HG03066 (cell line): Measurements from ENCODE around the gene SYVN1.
"Not testable (repeated sequence)": the region's sequence is repeated elsewhere in the genome, so short reads cannot be mapped to it uniquely, and the experiment has no call there.

Experiments used
- ATAC-seq: cut with Tn5 transposase; IDR thresholded peaks from one replicate; pipeline ENCODE4 v1.9.1; 2021; ENCODE audit warnings: low read depth; ENCODE audit not compliant: unreplicated experiment

The SYVN1 gene

GRCh38 chr11:65152122-65152521 is 17.8 kb upstream of the SYVN1 start:
- ATAC-seq, result no peak

- ATAC-seq, result no peak
Measured at GRCh38 chr11:65151331-65151899, 17.1 kb upstream of the SYVN1 start.

- ATAC-seq, result no peak
Measured at GRCh38 chr11:65150509-65151299, 16.4 kb upstream of the SYVN1 start.

GRCh38 chr11:65150131-65150508 is 15.8 kb upstream of the SYVN1 start:
- not testable (repeated sequence) for ATAC-seq

- no peak for ATAC-seq
Measured at GRCh38 chr11:65148657-65149056, 14.3 kb upstream of the SYVN1 start.

GRCh38 chr11:65147352-65148075 is 13.2 kb upstream of the SYVN1 start:
- ATAC-seq, result no peak

GRCh38 chr11:65141896-65142494 is 7.7 kb upstream of the SYVN1 start:
- no peak for ATAC-seq

- no peak for ATAC-seq
Measured at GRCh38 chr11:65136515-65137096, 2.3 kb upstream of the SYVN1 start.

GRCh38 chr11:65135633-65136145 is 1.4 kb upstream of the SYVN1 start:
- ATAC-seq, result no peak

- ATAC-seq, result peak; percentile 59
Measured at GRCh38 chr11:65134952-65135632, 773 bp upstream of the SYVN1 start.

GRCh38 chr11:65133724-65134123 is 595 bp downstream of the SYVN1 start:
- ATAC-seq, result no peak

GRCh38 chr11:65132988-65133700 is 1.2 kb downstream of the SYVN1 start:
- no peak for ATAC-seq

- peak; percentile 45 for ATAC-seq
Measured at GRCh38 chr11:65132238-65132987, 1.9 kb downstream of the SYVN1 start.

- ATAC-seq, result no peak
Measured at GRCh38 chr11:65131895-65132237, 2.5 kb downstream of the SYVN1 start.

GRCh38 chr11:65131417-65131776 is 2.9 kb downstream of the SYVN1 start:
- no peak for ATAC-seq

GRCh38 chr11:65130631-65131416 is 3.5 kb downstream of the SYVN1 start:
- no peak for ATAC-seq

- no peak for ATAC-seq
Measured at GRCh38 chr11:65129649-65130441, 4.5 kb downstream of the SYVN1 start.
